Measurements from ENCODE around the gene ITGA11.

The ITGA11 gene

GRCh38 chr15:68447976-68448755, 16.2 kb upstream of the ITGA11 start:
- FAIRE-seq (peak; percentile 82), DNase-seq (ENCODE audit: low spot score) (peak; percentile 2)

DNA sequence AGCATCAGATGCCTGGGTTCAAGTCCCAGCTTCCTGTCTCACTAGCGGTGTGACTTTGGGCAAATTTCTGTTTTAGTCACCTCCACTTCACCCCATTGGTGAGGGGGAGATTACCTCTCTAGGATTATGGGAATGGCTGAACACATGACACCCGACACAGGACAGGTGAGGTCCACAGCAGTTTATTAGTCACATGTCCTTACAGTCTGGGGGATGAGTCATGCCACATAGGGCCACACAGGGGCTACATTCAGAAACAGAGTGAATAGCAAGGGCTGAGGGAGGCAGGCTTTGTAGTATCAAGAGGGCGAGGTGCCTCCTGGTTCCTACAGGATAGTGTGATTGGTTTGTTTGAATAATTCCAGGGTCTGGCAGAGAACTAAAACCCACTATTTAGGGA, 15.2 kb upstream of the ITGA11 start:
- DNase-seq (ENCODE audit: low spot score) (peak; percentile 25), FAIRE-seq (peak; percentile 9)

DNA sequence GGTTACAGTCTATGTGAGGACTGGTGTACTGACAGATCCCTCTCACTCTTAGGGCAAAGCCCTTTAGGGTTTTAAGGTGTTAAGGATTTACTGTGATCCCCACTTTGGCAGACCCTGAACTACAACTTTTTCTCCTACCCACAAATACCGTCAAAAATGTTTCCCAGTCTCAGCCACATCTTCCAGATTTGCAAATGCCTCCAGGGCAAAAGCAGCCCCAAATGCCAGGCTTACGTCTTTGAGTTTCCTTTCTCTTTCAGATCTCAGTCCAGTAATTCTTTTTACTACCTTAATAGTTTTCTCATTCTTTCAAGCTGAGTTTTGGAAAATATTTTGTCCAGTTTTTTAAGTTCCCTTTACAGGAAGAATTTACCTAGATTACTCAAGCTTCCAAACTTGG, 13.4 kb upstream of the ITGA11 start:
- DNase-seq (ENCODE audit: low spot score) (no peak), FAIRE-seq (no peak)

DNA sequence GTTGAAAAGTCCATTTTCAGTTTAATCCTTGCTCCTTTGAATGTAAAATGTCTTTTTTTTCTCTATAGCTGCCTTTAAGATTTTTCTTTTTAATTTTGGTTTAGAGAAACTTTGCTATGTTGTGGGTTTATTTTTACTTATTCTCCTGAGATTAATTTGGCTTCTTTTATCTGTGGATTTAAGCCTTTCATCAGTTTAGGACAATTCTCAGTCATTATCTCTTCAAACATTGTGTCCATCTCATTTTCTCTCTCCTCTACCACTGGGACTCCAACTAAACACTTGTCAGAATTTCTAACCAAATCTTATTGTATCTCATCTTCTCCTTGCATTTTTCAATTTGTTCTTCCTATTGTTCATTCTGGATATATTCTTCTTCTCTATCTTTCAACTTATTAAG, 12.4 kb upstream of the ITGA11 start:
- DNase-seq (ENCODE audit: low spot score) = no peak
- no peak for FAIRE-seq

- DNase-seq (ENCODE audit: low spot score) (peak; percentile 1), FAIRE-seq (peak; percentile 37)
Observed at GRCh38 chr15:68442903-68443302, 10.9 kb upstream of the ITGA11 start.

GRCh38 chr15:68442041-68442440, 10.1 kb upstream of the ITGA11 start:
- no peak for FAIRE-seq
- peak; percentile 0 for DNase-seq (ENCODE audit: low spot score)

DNA sequence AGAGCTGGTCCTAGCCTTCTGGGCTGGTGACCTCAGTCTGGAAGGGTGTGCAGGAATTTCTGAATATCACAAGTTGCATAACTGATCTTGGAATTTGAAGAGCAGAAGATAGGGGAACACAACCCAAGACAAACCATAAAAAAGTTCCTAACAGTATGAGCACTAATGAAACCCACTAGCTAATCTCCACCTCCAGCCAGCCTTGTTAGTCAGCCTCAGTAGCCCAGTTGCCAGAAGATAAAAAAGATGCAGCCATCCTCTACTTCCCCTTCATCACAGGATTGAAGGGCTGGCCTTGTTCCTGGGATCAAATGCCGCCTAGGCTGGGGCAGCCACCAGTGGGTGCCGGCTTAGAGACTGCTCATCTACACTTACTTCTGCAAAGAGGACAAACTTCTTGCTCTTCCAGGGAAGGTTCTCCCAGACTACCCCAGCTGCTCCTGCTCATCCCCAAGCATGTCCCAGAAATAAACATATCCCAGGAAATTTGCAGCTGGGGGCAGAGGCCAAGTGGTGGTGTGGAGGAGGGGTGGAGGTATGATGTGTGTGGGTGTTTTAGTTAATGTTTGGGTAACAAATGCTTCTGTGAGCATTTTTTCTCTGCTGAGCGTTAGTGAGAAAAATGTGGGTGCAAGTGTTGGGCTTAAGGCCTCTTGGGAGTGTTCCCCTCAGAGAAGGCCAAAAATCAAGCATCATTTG, 9.2 kb upstream of the ITGA11 start:
- peak; percentile 1 for DNase-seq (ENCODE audit: low spot score)
- no peak for FAIRE-seq

DNA sequence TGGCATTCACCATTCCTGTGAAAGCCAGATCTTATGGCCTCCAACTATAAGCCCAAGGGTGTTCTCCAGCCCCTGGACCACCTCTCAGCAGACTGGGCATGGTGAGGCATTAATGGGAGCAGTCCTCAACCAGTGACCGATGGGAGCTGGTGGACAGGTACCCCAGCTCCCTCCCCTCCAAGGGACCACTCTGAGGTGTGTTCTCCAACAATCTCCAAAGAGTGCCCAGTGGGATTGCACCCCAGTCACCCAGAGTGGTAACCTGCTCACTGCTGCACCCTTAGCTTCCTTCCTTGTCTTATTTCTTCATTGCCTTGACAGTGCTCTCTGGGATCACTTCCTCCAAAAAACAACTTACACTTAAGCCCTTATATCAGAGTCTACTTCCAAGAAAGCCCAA, 8.2 kb upstream of the ITGA11 start:
- FAIRE-seq (no peak), DNase-seq (ENCODE audit: low spot score) (peak; percentile 0)

GRCh38 chr15:68439506-68439905, 7.5 kb upstream of the ITGA11 start:
- DNase-seq (ENCODE audit: low spot score) (peak; percentile 1), FAIRE-seq (no peak)

DNA sequence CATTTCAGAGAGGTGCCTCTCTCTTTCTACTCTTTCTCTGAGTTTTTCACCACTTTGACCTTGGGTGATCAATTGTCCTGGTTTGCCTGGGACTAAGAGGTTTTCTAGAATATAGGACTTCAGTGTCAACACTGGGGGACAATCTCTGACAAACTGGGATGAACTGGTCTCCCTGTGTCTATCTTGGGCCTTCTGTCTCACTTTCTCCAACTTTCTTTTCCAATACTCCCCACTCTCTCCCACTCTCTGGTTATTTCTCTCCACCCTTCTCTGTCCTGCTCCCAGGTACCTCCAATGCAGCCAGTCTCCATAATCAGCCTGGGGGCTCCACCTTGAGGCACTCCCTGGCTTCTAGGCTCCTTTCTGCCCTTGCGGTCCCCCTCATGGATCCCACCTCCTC, 4.7 kb upstream of the ITGA11 start:
- FAIRE-seq (peak; percentile 58), DNase-seq (ENCODE audit: low spot score) (peak; percentile 2)

- FAIRE-seq (no peak), DNase-seq (ENCODE audit: low spot score) (peak; percentile 2)
Observed at GRCh38 chr15:68435966-68436365, 4.0 kb upstream of the ITGA11 start.

- no peak for FAIRE-seq
- DNase-seq (ENCODE audit: low spot score) = peak; percentile 0
Observed at GRCh38 chr15:68434021-68434420, 2.1 kb upstream of the ITGA11 start.

GRCh38 chr15:68433551-68433950, 1.6 kb upstream of the ITGA11 start:
- FAIRE-seq = peak; percentile 79

DNA sequence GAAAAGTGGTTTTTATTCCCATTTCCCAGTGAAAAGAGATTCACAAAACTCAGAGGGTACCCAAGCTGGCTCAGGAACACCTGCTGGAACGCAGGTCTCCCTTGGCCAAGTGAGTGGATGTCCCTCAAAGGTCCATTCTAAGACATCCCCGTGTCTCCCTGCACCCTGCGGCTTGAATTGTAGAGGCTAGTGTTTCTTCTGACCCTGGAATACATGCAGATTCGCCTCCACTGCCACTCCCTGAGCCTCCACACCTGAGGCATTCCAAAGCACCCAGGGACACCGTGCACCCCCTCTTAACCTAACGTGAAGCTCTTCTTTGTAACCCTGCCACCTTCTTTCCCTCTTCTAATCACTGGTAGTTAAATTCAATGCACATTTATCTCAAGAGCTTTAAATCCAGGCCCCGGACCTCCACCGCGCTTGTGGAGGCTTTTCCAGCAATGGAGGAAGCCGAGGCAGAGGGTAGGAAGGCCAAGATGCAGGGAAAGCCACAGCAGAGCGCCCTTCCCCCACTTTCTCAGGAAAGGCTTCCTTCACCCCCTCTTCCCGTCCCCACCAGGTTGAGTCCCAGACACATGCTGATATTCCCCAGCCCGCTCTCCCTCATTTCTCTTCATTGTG, 590 bp upstream of the ITGA11 start:
- no peak for FAIRE-seq
- no peak for DNase-seq (ENCODE audit: low spot score)

More at GRCh38 chr15:68433551-68433950, 1.6 kb upstream of the ITGA11 start:
- DNase-seq (ENCODE audit: low spot score) = peak; percentile 3

DNA sequence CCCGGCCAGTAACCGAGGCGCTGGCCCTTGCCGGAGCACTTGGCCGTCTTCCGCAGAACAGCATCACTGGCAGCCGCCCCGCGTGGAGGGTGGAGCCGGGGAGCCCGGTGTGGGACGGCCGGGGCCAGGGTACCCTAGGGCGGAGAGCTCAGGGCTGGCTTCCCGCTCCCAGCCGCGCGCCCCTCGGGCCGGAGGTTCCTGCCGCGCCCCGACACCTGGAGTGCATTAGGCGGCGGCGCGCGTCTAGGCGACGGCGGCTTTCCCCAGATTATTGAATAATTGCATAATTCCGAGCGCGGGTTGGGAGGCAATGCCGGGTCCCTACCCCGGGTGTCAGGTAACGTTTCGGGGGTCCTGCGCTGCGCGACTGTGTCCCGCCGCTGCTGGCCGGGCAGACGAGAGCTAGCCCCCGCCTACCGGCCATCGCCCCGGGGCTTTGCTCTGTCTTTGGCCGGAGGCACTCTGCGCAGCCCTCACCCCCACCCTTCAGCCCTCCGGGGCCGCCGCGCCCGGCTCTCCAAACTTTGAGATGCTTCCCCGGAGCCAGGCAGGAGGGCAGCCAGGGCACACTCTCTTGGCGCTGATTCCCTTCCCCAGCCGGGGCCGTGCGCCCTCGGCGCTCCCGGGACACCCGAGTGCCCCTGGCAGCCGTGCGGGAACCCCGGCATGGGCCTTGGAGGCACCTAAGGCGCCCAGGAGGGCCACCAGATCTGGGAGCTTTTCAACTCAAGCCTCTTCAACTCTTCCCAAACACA, 749 bp downstream of the ITGA11 start:
- no peak for FAIRE-seq
- no peak for DNase-seq (ENCODE audit: low spot score)

- no peak for DNase-seq (ENCODE audit: low spot score)
- FAIRE-seq = no peak
Observed at GRCh38 chr15:68430471-68431036, 1.4 kb downstream of the ITGA11 start.

GRCh38 chr15:68429691-68430470, 2.1 kb downstream of the ITGA11 start:
- FAIRE-seq = no peak
- DNase-seq (ENCODE audit: low spot score) = no peak

- DNase-seq (ENCODE audit: low spot score) = no peak
Observed at GRCh38 chr15:68428431-68428940, 3.5 kb downstream of the ITGA11 start.

GRCh38 chr15:68427963-68428362, 4.0 kb downstream of the ITGA11 start:
- no peak for FAIRE-seq
- DNase-seq (ENCODE audit: low spot score) = no peak

More at GRCh38 chr15:68428431-68428940, 3.5 kb downstream of the ITGA11 start:
- no peak for FAIRE-seq

DNA sequence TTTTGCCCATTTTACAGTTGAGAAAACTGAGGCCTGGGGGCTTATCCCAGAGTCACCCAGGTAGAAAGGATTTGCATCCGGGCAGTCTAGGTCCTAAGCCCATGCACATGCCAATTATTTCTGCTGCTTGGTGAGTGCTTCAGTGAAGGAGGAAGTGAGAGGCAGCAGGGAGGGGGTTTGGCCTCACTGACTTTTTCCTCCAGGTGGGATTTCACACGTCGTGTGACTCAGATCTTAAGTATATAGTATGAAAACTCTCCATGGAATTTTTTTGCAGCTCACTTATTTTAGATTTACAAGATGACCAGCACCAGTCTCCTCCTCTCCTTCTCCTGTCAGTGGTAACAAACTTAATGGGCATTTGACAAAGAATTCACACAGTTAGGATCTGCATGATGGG, 4.6 kb downstream of the ITGA11 start:
- DNase-seq (ENCODE audit: low spot score) (no peak), FAIRE-seq (no peak)
